Activated naive CD8-positive, alpha-beta T cell treated with anti-CD3 and anti-CD28 coated beads for 36 hours (primary cell): ENCODE measurements around the gene YBEY. TPM values are rescaled to one million over a fixed set of nuclear protein-coding genes. Genes with fewer than 3 reads are reported as not detected.

Experiments used
- DNase-seq: peaks from one replicate; pipeline ENCODE4 v3.0.0; 2021
- H3K27ac Mint-ChIP-seq: one replicate; pipeline ENCODE4 v1.8.0; 2022; ENCODE audit warnings: mild to moderate bottlenecking, moderate library complexity, mixed read lengths
- H3K27me3 Mint-ChIP-seq: one replicate; pipeline ENCODE4 v1.8.0; 2022; ENCODE audit warnings: mild to moderate bottlenecking, mixed read lengths
- H3K36me3 Mint-ChIP-seq: one replicate; pipeline ENCODE4 v1.8.0; 2021; ENCODE audit warnings: mild to moderate bottlenecking, mixed read lengths
- H3K4me1 Mint-ChIP-seq: one replicate; pipeline ENCODE4 v1.8.0; 2021; ENCODE audit warnings: mixed read lengths
- H3K4me3 Mint-ChIP-seq: one replicate; pipeline ENCODE4 v1.8.0; 2022; ENCODE audit warnings: mild to moderate bottlenecking, moderate library complexity, mixed read lengths
- H3K9me3 Mint-ChIP-seq: one replicate; pipeline ENCODE4 v1.8.0; 2022; ENCODE audit warnings: mixed read lengths
- total RNA-seq, 2 experiments: library from RNA; stranded (reverse); gene quantifications; one replicate each; pipeline ENCODE4 v1.2.3, GENCODE V29; 2021

YBEY gene
- total RNA-seq, 2 experiments from 2014 or later: 12.1 to 14.3 TPM

GRCh38 chr21:46324390-46325072 is 38.4 kb downstream of the YBEY start:
- DNase-seq: peak; percentile 91
- H3K4me1 Mint-ChIP-seq: peaks cover 28% of the 10 kb centered on the region
- H3K27me3 Mint-ChIP-seq: no peaks in the 10 kb centered on the region
- peak overlapping the region; percentile 92 for H3K4me3 Mint-ChIP-seq
- H3K27ac Mint-ChIP-seq: peak overlapping the region; percentile 97
- H3K9me3 Mint-ChIP-seq: no peaks in the 10 kb centered on the region
- peaks cover 39% of the 10 kb centered on the region for H3K36me3 Mint-ChIP-seq

- H3K27me3 Mint-ChIP-seq: no peaks in the 10 kb centered on the region
- no peaks in the 10 kb centered on the region for H3K9me3 Mint-ChIP-seq
- peak overlapping the region; percentile 74 for H3K4me3 Mint-ChIP-seq
- peak overlapping the region; percentile 72 for H3K27ac Mint-ChIP-seq
- DNase-seq: peak; percentile 49
- peaks cover 28% of the 10 kb centered on the region for H3K4me1 Mint-ChIP-seq
- peaks cover 41% of the 10 kb centered on the region for H3K36me3 Mint-ChIP-seq
Observed at GRCh38 chr21:46325073-46325912, 39.2 kb downstream of the YBEY start.

DNA sequence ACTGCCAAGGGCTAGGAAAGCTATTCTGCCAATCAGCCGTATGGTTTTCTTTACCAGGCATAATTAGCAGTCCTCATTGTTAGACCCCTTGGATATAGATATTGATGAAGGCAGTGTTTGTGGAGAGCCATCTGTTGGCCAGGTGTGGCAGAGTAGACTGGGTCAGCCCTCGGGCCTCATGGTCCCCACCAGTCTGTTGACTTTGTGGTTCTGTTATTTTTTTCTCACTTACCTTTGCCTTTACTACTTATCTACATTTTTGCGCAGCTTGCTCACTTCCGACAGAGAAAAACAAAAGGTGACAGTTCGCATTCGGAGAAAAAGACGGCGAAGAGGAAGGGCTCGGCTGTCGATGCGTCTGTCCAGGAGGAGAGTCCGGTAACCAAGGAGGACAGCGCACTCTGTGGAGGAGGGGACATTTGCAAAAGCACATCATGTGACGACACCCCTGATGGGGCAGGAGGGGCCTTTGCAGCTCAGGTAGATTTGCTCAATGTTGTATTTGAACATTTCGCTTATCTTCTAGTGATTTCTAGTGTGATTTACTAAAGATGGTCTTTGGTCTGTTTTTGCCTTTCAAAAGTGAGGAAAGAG is 40.1 kb downstream of the YBEY start:
- H3K27ac Mint-ChIP-seq: no peak overlapping the region
- peak overlapping the region; percentile 1 for H3K4me3 Mint-ChIP-seq
- DNase-seq: no peak

GRCh38 chr21:46327711-46328110 is 41.6 kb downstream of the YBEY start:
- Mint-ChIP-seq H3K9me3 (no peaks in the 10 kb centered on the region), H3K36me3 (peaks cover 25% of the 10 kb centered on the region), H3K27ac (no peak overlapping the region), H3K4me3 (no peak overlapping the region), H3K4me1 (peaks cover 12% of the 10 kb centered on the region), H3K27me3 (no peaks in the 10 kb centered on the region)
- DNase-seq: no peak

More for the DNA sequence above, 40.1 kb downstream of the YBEY start:
- Mint-ChIP-seq H3K9me3 (no peaks in the 10 kb centered on the region), H3K36me3 (peaks cover 34% of the 10 kb centered on the region), H3K27me3 (no peaks in the 10 kb centered on the region), H3K4me1 (peaks cover 20% of the 10 kb centered on the region)

DNA sequence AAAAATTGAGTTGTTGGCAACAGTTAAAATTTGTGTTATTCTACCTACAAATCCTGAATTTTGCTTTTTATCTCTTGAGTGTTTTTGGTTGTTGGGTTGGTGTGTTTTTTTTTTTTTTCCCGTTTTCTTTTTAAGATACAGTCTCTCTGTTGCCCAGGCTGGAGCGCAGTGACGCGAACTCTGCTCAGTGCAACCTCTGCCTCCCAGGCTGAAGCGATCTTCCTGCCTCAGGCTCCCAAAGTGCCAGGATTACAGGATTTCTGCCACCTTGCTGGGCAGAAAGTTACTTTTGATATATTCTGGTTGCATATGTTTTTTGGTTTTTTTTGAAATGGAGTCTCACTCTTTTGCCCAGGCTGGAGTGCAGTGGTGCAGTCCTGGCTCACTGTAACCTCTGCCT is 42.0 kb downstream of the YBEY start:
- H3K4me3 Mint-ChIP-seq: no peak overlapping the region
- DNase-seq: no peak
- H3K36me3 Mint-ChIP-seq: peaks cover 21% of the 10 kb centered on the region
- H3K27me3 Mint-ChIP-seq: no peaks in the 10 kb centered on the region
- peaks cover 12% of the 10 kb centered on the region for H3K4me1 Mint-ChIP-seq
- no peak overlapping the region for H3K27ac Mint-ChIP-seq
- H3K9me3 Mint-ChIP-seq: no peaks in the 10 kb centered on the region

- peaks cover 19% of the 10 kb centered on the region for H3K36me3 Mint-ChIP-seq
- DNase-seq: no peak
- no peak overlapping the region for H3K4me3 Mint-ChIP-seq
- peaks cover 12% of the 10 kb centered on the region for H3K4me1 Mint-ChIP-seq
- no peaks in the 10 kb centered on the region for H3K27me3 Mint-ChIP-seq
- no peak overlapping the region for H3K27ac Mint-ChIP-seq
- no peaks in the 10 kb centered on the region for H3K9me3 Mint-ChIP-seq
Observed at GRCh38 chr21:46329796-46330195, 43.7 kb downstream of the YBEY start.

DNA sequence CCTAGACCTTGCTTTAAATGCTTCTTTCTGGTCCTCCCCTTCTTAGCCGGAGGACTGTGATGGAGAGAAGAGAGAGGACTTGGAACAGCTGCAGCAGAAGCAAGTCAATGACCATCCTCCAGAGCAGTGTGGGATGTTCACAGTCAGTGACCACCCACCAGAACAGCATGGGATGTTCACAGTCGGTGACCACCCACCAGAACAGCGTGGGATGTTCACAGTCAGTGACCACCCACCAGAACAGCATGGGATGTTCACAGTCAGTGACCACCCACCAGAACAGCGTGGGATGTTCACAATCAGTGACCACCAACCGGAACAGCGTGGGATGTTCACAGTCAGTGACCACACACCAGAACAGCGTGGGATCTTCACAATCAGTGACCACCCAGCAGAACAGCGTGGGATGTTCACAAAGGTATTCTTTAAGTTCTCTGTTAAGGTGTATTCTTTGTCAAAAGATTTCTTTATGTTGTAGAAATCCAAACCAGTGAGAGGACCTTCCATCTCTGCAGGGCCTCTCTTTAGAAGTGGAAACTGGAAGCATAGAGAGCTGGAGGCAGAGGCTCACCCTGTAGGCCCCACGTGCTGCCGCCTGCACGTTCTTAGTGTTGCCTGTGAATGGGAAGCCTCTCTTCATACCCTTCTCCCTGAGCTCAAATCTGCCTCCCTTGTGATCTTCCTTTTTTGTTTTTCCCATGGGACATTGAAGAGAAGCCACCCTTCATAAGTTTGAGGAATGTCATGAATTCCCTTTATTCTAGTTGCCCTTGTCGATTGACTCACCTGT is 48.4 kb downstream of the YBEY start:
- no peak overlapping the region for H3K27ac Mint-ChIP-seq
- no peaks in the 10 kb centered on the region for H3K4me1 Mint-ChIP-seq
- peaks cover 31% of the 10 kb centered on the region for H3K36me3 Mint-ChIP-seq
- no peak for DNase-seq
- H3K4me3 Mint-ChIP-seq: no peak overlapping the region
- H3K9me3 Mint-ChIP-seq: no peaks in the 10 kb centered on the region
- no peaks in the 10 kb centered on the region for H3K27me3 Mint-ChIP-seq

GRCh38 chr21:46336603-46337002 is 50.5 kb downstream of the YBEY start:
- Mint-ChIP-seq H3K4me1 (no peaks in the 10 kb centered on the region), H3K27ac (no peak overlapping the region)

GRCh38 chr21:46340998-46341397 is 54.9 kb downstream of the YBEY start:
- H3K4me1 Mint-ChIP-seq: peaks cover 4% of the 10 kb centered on the region
- no peak for DNase-seq
- no peak overlapping the region for H3K4me3 Mint-ChIP-seq
- peaks cover 45% of the 10 kb centered on the region for H3K36me3 Mint-ChIP-seq
- H3K27me3 Mint-ChIP-seq: no peaks in the 10 kb centered on the region
- H3K9me3 Mint-ChIP-seq: no peaks in the 10 kb centered on the region
- H3K27ac Mint-ChIP-seq: no peak overlapping the region

More at GRCh38 chr21:46336603-46337002, 50.5 kb downstream of the YBEY start:
- Mint-ChIP-seq H3K27me3 (no peaks in the 10 kb centered on the region), H3K4me3 (no peak overlapping the region), H3K36me3 (peaks cover 36% of the 10 kb centered on the region), H3K9me3 (no peaks in the 10 kb centered on the region)
- DNase-seq: no peak

- Mint-ChIP-seq H3K4me3 (no peak overlapping the region), H3K36me3 (peaks cover 29% of the 10 kb centered on the region), H3K9me3 (no peaks in the 10 kb centered on the region), H3K27me3 (no peaks in the 10 kb centered on the region), H3K27ac (no peak overlapping the region), H3K4me1 (peaks cover 4% of the 10 kb centered on the region)
- DNase-seq: no peak
Observed at GRCh38 chr21:46344219-46344915, 58.2 kb downstream of the YBEY start.

- H3K4me3 Mint-ChIP-seq: no peak overlapping the region
- no peaks in the 10 kb centered on the region for H3K9me3 Mint-ChIP-seq
- H3K27ac Mint-ChIP-seq: no peak overlapping the region
- DNase-seq: no peak
- H3K4me1 Mint-ChIP-seq: peaks cover 4% of the 10 kb centered on the region
- H3K36me3 Mint-ChIP-seq: peaks cover 16% of the 10 kb centered on the region
- H3K27me3 Mint-ChIP-seq: no peaks in the 10 kb centered on the region
Observed at GRCh38 chr21:46345861-46346260, 59.7 kb downstream of the YBEY start.

DNA sequence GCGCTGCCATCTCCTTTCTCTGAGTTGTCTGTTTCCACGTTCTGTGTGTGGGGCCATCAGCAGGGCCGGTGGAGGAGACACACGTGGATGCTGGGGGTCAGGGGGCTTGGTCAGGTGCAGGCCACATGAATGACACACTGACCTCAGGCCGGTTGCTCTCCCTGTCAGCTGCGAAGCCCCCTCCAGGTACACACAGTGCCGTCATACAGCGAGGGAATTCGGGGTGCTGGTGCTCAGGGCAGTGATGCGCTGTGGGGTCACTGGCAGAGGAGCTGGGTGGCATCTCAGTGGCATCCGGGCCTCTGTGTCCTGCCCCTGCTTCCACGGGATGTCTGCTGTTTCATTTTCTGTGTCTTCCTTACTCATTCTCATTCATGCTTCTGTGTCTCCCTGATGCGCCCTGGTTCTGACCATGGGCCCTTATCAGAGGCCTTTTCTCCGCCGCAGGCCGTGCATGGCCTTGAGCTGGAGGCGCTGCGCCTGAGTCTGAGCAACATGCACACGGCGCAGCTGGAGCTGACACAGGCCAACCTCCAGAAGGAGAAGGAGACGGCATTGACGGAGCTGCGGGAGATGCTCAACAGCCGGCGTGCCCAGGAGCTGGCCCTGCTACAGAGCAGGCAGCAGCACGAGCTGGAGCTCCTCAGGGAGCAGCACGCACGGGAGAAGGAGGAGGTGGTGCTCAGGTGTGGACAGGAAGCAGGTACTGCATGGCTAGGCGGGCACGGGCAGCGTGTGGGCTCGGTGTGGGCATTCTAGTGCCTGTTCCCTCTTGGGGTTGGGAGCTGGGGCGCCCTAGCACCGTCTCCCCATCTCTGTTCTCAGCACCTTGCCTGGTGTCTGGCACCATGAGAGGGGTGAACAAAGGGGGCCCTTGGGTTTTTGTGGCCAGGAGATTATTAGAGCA is 60.4 kb downstream of the YBEY start:
- peaks cover 4% of the 10 kb centered on the region for H3K4me1 Mint-ChIP-seq
- H3K9me3 Mint-ChIP-seq: no peaks in the 10 kb centered on the region
- no peak overlapping the region for H3K27ac Mint-ChIP-seq
- peaks cover 20% of the 10 kb centered on the region for H3K36me3 Mint-ChIP-seq
- H3K27me3 Mint-ChIP-seq: no peaks in the 10 kb centered on the region
- no peak for DNase-seq
- no peak overlapping the region for H3K4me3 Mint-ChIP-seq

GRCh38 chr21:46347203-46347550 is 61.0 kb downstream of the YBEY start:
- Mint-ChIP-seq H3K4me3 (no peak overlapping the region), H3K4me1 (peaks cover 4% of the 10 kb centered on the region), H3K27ac (no peak overlapping the region), H3K36me3 (peaks cover 20% of the 10 kb centered on the region), H3K27me3 (no peaks in the 10 kb centered on the region), H3K9me3 (no peaks in the 10 kb centered on the region)
- no peak for DNase-seq
